GM10266 (cell line): ENCODE measurements around the gene TRIM9.
"Not testable (repeated sequence)": the region's sequence is repeated elsewhere in the genome, so short reads cannot be mapped to it uniquely, and the experiment has no call there.

Source experiments
- DNase-seq: peaks from one replicate; pipeline ENCODE4 v3.0.0; 2012; ENCODE audit errors: extremely low spot score
- TF ChIP-seq, protein P1 (sequence below): IDR thresholded peaks from 2 replicates; pipeline ENCODE4 v1.5.1; 2012; ENCODE audit warnings: mild to moderate bottlenecking, low read depth; ENCODE audit not compliant: control insufficient read depth, insufficient read depth; ENCODE audit errors: missing control alignments

Gene TRIM9

DNA sequence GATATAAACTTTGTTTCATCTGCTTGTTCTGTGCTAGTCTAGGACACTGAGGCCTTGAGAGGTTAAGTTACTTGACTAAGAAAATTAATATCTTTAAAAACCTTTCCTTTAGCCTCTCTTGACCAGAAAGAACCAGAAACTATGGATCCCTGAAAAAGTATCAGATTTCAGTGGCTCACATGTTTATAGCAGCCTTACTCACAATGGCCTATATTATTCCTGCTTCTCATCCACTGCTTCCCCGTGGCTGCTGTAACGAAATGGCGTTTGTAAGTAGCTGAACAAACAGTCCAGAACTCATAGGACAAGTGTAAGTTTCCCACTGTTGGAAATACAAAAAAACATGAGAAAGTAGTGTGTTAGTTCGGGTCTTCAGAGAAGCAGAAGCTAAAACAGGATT lies 147.5 kb downstream of the TRIM9 start:
- TF ChIP-seq, protein P1, sequence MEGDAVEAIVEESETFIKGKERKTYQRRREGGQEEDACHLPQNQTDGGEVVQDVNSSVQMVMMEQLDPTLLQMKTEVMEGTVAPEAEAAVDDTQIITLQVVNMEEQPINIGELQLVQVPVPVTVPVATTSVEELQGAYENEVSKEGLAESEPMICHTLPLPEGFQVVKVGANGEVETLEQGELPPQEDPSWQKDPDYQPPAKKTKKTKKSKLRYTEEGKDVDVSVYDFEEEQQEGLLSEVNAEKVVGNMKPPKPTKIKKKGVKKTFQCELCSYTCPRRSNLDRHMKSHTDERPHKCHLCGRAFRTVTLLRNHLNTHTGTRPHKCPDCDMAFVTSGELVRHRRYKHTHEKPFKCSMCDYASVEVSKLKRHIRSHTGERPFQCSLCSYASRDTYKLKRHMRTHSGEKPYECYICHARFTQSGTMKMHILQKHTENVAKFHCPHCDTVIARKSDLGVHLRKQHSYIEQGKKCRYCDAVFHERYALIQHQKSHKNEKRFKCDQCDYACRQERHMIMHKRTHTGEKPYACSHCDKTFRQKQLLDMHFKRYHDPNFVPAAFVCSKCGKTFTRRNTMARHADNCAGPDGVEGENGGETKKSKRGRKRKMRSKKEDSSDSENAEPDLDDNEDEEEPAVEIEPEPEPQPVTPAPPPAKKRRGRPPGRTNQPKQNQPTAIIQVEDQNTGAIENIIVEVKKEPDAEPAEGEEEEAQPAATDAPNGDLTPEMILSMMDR: no peak
- DNase-seq: no peak

DNA sequence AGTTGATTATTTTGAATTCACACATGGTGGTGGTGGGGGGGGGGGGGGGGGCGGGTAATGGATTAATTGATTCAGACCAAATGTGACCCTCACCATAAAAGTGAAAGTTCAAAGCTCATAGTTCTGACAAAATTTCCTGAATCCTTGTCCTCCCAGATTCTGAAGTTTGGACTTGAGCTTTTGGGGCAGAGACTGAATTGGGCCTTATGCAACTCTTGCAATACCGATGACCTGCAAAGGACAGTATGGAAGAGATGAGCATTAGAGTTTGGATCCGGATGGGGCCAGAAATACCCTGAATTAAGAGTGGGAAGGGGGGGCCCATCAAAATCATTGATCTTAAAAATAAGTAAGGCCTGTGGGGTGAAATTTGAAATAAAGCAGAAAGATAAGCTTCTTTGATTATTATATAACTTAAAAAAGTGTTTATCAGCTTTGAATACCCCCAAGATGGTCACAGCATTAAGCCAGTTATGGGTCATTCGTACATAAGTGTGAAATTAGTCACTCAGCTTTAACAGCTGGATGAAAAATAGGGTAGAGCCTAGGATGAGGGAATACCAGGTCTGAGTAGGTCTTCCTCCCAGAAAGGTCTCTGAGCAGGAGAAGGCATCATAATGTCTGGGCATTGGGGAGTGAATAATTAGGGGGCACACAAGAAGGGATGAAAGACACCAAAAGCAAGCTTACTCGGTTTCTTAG lies 148.5 kb downstream of the TRIM9 start:
- TF ChIP-seq, protein P1: no peak
- DNase-seq: no peak

DNA sequence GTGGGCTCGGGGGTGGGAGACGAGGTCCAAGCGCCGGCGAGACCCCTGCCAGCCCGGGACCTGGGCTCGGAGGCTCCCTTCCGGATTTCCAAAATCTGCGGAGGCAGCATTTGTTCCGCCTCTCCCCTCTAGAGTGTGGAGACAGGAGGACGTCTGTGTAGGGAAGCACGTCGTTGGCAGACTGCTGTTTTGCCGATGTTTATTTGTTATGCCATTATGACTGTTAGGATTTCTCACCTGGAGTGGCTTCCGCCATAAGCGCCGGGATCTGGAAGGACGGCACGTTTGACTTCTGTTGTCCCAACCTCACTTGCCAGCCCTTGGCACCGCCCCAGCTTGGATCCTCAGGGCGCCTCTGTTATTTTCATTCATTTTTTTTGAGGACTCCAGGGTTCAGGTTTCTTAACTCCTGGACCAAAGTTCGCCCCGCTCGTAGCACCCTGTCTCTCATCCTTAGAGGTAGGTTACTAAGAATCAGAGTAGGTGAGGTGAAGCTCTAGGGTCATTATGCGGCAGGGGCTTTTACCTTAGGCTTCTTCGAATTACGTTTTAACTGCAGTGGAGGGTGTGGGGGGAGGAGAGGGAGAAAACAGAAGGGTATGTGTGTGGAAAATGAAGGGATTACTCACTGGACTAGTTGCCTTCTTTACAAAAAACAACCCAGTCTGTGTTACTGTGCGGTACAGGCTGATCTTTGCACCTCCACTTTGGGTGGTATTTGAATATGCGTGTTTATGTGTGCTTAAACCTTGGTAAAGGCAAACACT lies 150.1 kb downstream of the TRIM9 start:
- DNase-seq: no peak

DNA sequence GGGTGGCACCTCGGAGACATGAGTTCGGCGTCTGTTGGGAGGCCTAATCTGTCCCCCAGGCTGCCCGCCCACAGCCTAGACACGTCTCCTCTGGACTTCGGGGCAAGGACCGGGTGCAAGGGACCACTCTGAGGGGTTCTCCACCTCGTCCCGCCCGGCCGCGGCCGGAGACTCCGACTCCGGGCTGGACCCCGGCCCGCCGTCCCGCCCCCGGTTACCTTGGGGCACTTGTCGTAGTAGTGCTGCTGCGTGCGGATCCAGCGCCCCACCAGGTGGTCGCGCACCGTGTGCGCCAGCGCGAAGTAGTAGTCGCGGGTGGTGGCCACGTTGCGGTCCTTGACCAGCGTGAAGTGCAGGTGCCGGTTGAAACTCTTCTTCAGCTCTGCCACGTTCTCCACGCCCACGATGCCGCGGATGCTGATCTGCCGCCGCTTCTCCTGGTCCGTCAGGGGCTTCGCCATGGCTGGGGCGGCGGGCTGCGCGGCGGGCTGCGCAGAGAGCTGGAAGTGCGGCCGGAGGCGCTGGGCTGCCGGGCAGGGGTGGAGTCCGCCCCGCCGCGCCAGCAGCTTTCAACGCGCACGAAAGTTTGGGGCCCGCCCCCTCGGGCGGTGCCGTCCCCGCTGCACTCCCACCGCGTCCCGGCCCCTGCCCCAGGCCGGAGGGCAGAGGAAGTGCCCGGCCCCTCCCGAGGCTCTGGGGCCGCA lies 150.8 kb downstream of the TRIM9 start, which contains the start of gene PYGL:
Gene PYGL (minus strand): TSS at position 541 of the 704 bp plus-strand sequence. CDS start 80 bp downstream, at position 461.
- TF ChIP-seq, protein P1: no peak
- DNase-seq: peak; percentile 70

More for the DNA sequence above, 150.1 kb downstream of the TRIM9 start:
- TF ChIP-seq, protein P1: no peak

DNA sequence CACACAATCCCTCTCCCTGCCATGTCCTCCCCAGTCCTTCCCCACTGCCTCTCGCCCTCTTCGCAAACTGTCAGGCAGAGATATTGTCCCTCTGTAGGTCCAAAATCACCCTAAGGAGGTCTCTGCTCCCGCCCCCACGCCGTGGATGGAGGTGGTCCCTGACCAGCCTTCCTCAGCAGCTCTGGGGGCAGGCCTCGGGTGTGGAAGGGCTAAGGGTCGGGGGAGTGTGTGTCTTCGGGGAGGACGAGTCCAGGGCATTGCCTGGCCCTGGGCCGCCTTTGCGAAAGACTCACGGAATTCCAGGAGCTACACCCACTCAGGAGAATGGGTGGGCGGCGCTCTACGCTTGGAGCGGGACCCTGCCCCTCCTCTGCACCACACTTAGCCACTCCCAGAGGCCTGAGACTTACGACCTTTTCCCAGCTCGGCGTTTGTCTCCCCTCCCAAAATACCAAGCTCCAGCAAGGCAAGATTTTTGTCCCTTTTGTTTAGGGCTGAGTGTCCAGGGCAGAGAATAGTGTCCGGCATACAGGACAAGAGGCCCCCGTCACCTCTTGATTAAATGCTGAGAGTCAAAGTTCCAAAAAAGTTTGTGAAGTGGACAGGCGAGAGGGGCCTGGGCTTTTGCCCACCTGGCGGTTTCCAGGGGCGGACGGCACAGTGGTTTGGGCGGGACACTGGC lies 151.5 kb downstream of the TRIM9 start:
- TF ChIP-seq, protein P1: no peak
- DNase-seq: no peak

DNA sequence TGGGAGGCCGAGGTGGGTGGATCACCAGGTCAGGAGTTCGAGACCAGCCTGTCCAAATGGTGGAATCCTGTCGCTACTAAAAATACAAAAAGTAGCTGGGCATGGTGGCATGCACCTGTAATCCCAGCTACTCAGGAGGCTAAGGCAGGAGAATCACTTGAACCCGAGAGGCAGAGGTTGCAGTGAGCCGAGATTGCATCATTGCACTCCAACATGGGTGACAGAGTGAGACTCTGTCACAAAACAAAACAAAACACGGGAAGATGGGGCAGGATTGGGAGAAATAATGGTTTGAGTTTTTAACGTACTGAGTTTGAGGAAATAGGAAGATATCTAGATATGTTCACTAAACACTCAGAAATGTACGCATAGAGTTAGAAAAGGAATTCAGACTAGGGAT lies 153.3 kb downstream of the TRIM9 start:
- DNase-seq: not testable (repeated sequence)

DNA sequence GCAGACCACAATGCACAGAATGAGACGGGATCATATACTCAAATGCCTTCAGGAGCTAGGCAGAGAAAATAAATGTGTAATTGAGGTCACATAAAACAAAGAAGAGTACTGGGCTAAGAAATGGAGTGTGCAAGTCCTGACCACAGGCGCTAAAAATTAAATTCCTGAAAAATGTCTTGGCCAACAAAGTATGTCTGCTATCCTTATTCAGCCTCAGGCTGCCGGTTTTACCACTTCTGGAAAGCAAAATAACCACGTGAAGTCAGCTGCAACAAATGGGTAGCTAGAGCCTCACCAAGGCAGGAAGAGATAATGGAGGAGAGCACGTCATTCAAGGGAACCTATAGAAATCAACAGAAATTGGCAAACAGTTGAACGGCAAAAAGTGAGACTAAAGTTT lies 153.8 kb downstream of the TRIM9 start:
- TF ChIP-seq, protein P1: no peak
- no peak for DNase-seq
